Lung (tissue), 12 donors: ENCODE results near the gene PMM1. TPM values are rescaled to one million over a fixed set of nuclear protein-coding genes. Genes with fewer than 3 reads are reported as not detected.

Experiments used
- ATAC-seq: fragments of 200-7000 bp; cut with Tn5 transposase; one replicate; pipeline ENCODE4 v1.9.1; 2020; ENCODE audit warnings: moderate number of reproducible peaks; ENCODE audit not compliant: insufficient read depth, low FRiP score
- DNase-seq, 3 donors: peaks; one replicate each; pipeline ENCODE4 v3.0.0-alpha.2; 2013 to 2017
- H3K27ac ChIP-seq, 2 donors: one replicate each; pipeline ENCODE4 v1.5.1; 2013; ENCODE audit warnings: mild to moderate bottlenecking in 2 of 2, moderate library complexity in 2 of 2, control low read depth in 1 of 2, inconsistent platforms in 1 of 2, low read depth in 1 of 2, low read length in 1 of 2
- H3K27me3 ChIP-seq, 3 donors: one replicate each; pipeline ENCODE4 v1.5.1; 2013; ENCODE audit warnings: low read length in 2 of 3; ENCODE audit not compliant: control insufficient read depth in 3 of 3, insufficient read depth in 3 of 3
- H3K36me3 ChIP-seq, 4 donors: one replicate each; pipeline ENCODE4 v1.5.1; 2013; ENCODE audit warnings: low read length in 4 of 4, mild to moderate bottlenecking in 1 of 4, moderate library complexity in 1 of 4; ENCODE audit not compliant: control insufficient read depth in 4 of 4, insufficient read depth in 4 of 4
- H3K4me1 ChIP-seq, 5 donors: one replicate each; pipeline ENCODE4 v1.5.1; 2013; ENCODE audit warnings: low read length in 5 of 5, mild to moderate bottlenecking in 2 of 5, moderate library complexity in 1 of 5; ENCODE audit not compliant: control insufficient read depth in 5 of 5, insufficient read depth in 5 of 5
- H3K4me3 ChIP-seq: one replicate; pipeline ENCODE4 v1.5.1; 2013; ENCODE audit warnings: mild to moderate bottlenecking, control low read depth, moderate library complexity
- H3K9ac ChIP-seq, 2 donors: one replicate each; pipeline ENCODE4 v1.5.1; 2013; ENCODE audit warnings: low read length in 2 of 2, control low read depth in 1 of 2; ENCODE audit not compliant: insufficient read depth in 1 of 2
- H3K9me3 ChIP-seq, 4 donors: one replicate each; pipeline ENCODE4 v1.5.1; 2013; ENCODE audit warnings: low read length in 3 of 4, mild to moderate bottlenecking in 1 of 4, moderate library complexity in 1 of 4; ENCODE audit not compliant: control insufficient read depth in 4 of 4, insufficient read depth in 3 of 4
- CTCF ChIP-seq: IDR thresholded peaks from 2 replicates; pipeline ENCODE4 v1.5.1; 2012; ENCODE audit warnings: mild to moderate bottlenecking; ENCODE audit errors: control extremely low read depth, extremely low read depth
- WGBS, 2 donors: extraction: QIAGEN DNeasy Blood & Tissue Kit; methylation state at CpG; one replicate each; pipeline ENCODE4 v1.1.7; 2013; 5-methylcytosine and 5-hydroxymethylcytosine counted together
- polyA plus RNA-seq, 2 donors: library from polyadenylated mRNA; stranded (reverse); fragments of 200-250 nt; gene quantifications; one replicate each; pipeline ENCODE4 v1.2.1, GENCODE V29; 2013
- total RNA-seq, 2 donors: library from RNA; depleted of rRNA in 1 of 2; stranded (reverse); fragments of >200 nt in 1 of 2; gene quantifications; one replicate each; pipeline ENCODE4 v1.2.1, GENCODE V29; 2014 to 2021
- donor health status: control.
- donor health status: control.
- donor health status: Bipolar disorder and iron deficiency.
- donor health status: healthy.
- donor health status: DM: yes; HTN: yes; CAD: no.

PMM1 gene
- total and polyA plus RNA-seq, 4 donors: 23.0 to 62.2 (median 44.0) TPM

DNA sequence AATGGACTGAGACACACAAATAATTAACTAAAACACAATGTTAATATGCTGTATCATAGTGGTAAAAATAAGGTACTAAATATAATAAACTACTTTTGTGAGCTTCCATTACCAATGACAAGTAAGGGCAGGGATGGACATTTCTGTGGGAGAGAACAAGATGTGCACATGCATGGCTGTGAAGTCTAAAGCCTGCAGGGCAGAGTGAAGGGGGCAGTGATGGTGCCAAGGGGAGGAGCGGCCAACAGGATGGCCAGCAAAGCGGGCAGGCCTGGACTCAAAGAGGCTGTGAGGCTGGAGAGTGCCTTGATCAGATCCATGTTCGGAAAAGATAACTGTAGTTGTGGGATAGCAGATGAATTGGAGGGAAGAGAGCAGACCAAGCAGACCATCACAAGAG lies 18.7 kb upstream of the PMM1 start:
- Histone ChIP-seq H3K4me1 (peaks cover 0 to 4% (median 0%) of the 10 kb centered on the region in 5 donors), H3K9ac (no peak overlapping the region), H3K27me3 (no peaks in the 10 kb centered on the region), H3K27ac (no peak overlapping the region), H3K9me3 (no peaks in the 10 kb centered on the region), H3K36me3 (peaks cover 6 to 22% (median 12%) of the 10 kb centered on the region in 4 donors), H3K4me3 (no peak overlapping the region)
- TF ChIP-seq CTCF: no peak
- ATAC-seq (no peak), DNase-seq (no peak)
- WGBS, 2 donors: 93 to 98% methylated on average over 3 of the region's 3 CpGs

- H3K9ac ChIP-seq: no peak overlapping the region
- H3K36me3 ChIP-seq: peaks cover 13 to 35% (median 29%) of the 10 kb centered on the region in 4 donors
- H3K27ac ChIP-seq: no peak overlapping the region
- DNase-seq (no peak), ATAC-seq (no peak)
- H3K4me3 ChIP-seq: no peak overlapping the region
- peaks cover 0 to under 1% (median 0%) of the 10 kb centered on the region in 5 donors for H3K4me1 ChIP-seq
- 62 to 67% methylated on average over 3 to 4 of the region's 4 CpGs for WGBS, 2 donors
- TF ChIP-seq CTCF: no peak
- H3K9me3 ChIP-seq: no peaks in the 10 kb centered on the region
- H3K27me3 ChIP-seq: no peaks in the 10 kb centered on the region
These were observed 14.3 kb upstream of the PMM1 start for GRCh38 chr22:41603873-41604332.

GRCh38 chr22:41600976-41601375 lies 11.3 kb upstream of the PMM1 start:
- Histone ChIP-seq H3K36me3 (peaks cover 10 to 31% (median 18%) of the 10 kb centered on the region in 4 donors), H3K4me1 (no peaks in the 10 kb centered on the region), H3K9me3 (no peaks in the 10 kb centered on the region), H3K27ac (no peak overlapping the region), H3K9ac (no peak overlapping the region), H3K4me3 (no peak overlapping the region), H3K27me3 (no peaks in the 10 kb centered on the region)
- TF ChIP-seq CTCF: no peak
- DNase-seq: no peak
- WGBS, 2 donors: 95 to 96% methylated on average over 7 to 8 of the region's 8 CpGs
- ATAC-seq: no peak
